Measurements from ENCODE around the gene PRELP. TPM values are rescaled to one million over a fixed set of nuclear protein-coding genes. Genes with fewer than 3 reads are reported as not detected.
"Not testable (repeated sequence)": the region's sequence is repeated elsewhere in the genome, so short reads cannot be mapped to it uniquely, and the experiment has no call there.

PRELP gene
- total and polyA plus RNA-seq, 7 experiments from 2014 or later: not detected

DNA sequence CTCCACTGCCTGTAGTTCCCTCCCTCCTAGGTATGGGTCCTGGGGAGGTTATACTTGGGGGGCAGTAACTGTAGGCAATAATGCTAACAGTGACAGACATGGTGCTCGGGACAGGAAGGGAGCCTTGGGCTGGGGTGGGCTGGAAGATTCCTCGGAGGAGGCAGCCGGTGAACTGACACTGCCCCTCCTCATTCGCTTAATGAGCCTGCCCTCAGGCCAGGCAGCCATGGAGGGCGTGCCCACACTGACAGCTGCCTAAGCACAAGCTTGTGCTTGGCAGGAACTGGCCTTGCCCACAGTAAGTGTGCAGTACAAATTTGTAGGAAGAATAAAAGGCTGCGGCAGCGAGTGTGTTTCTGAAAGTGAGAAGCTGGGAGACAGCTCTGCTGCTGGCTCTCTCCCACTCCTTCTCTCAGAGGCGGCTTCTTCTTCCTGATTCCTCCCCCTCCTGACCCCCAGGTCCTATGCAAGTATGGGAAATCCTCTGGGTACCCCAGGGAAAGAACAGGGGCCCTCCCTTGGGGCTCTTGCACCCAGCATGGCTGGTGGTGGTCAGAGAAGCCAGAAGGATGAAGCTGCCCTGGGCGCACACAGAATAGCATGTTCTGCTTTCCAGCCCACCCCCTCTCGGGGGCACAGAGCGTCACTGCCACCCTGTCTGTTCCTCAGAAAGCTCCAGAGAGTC is 42.0 kb downstream of the PRELP start:
- Histone ChIP-seq H3K4me1 (ENCODE audit: control insufficient read depth in 2 of 2, insufficient read depth in 2 of 2, low read length in 2 of 2) (peaks cover 0 to 22% of the 10 kb centered on the region in 2 donors), H3K36me3 (ENCODE audit: control insufficient read depth in 2 of 3, insufficient read depth in 3 of 3, low read length in 3 of 3) (no peaks in the 10 kb centered on the region), H3K4me3 (ENCODE audit: low read length) (no peak overlapping the region), H3K27me3 (ENCODE audit: control insufficient read depth in 2 of 2, insufficient read depth in 2 of 2, low read length in 2 of 2) (no peaks in the 10 kb centered on the region), H3K9me3 (ENCODE audit: control insufficient read depth in 2 of 3, low read length in 3 of 3) (no peaks in the 10 kb centered on the region), H3K27ac (ENCODE audit: low read depth, low read length) (no peak overlapping the region)
- POLR2A ChIA-PET: no interaction called here
- H3K27ac Mint-ChIP-seq: peak overlapping the region in 2 of 9 donors; percentile 12 to 59
- DNase-seq (no peak), ATAC-seq (no peak)
- H3K4me1 Mint-ChIP-seq: peaks cover 20 to 38% (median 28%) of the 10 kb centered on the region in 7 donors
- H3K36me3 Mint-ChIP-seq: no peaks in the 10 kb centered on the region
- H3K9me3 Mint-ChIP-seq: no peaks in the 10 kb centered on the region
- no peak overlapping the region for H3K4me3 Mint-ChIP-seq
- intact Hi-C loops (cut with micrococcal nuclease): no loop called here
- H3K27me3 Mint-ChIP-seq: no peaks in the 10 kb centered on the region
- CTCF ChIA-PET: no interaction called here

DNA sequence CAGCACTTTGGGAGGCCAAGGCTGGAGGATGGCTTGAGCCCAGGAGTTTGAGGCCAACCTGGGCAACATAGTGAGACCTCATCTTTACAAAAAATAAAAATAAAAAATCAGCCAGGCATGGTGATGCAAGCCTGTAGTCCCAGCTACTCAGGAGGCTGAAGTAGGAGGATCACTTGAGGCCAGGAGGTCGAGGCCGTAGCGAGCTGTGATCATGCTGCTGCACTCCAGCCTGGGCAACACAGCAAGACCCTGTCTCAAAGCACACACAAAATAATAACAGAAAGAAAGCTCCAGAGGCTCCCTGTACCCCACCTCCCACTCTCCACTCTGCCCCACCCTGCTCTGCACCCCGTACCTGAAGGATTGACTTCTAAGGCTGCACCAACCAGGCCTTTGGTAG is 42.5 kb downstream of the PRELP start:
- peaks cover 14 to 33% (median 23%) of the 10 kb centered on the region in 7 donors for H3K4me1 Mint-ChIP-seq
- H3K27me3 ChIP-seq (ENCODE audit: control insufficient read depth in 2 of 2, insufficient read depth in 2 of 2, low read length in 2 of 2); intact Hi-C loops (cut with micrococcal nuclease); H3K27ac Mint-ChIP-seq; ATAC-seq; CTCF ChIA-PET; H3K9me3 Mint-ChIP-seq; H3K36me3 Mint-ChIP-seq; H3K27ac ChIP-seq (ENCODE audit: low read depth, low read length); DNase-seq; POLR2A ChIA-PET; H3K9me3 ChIP-seq (ENCODE audit: control insufficient read depth in 2 of 3, low read length in 3 of 3); H3K36me3 ChIP-seq (ENCODE audit: control insufficient read depth in 2 of 3, insufficient read depth in 3 of 3, low read length in 3 of 3); H3K4me3 ChIP-seq (ENCODE audit: low read length); H3K27me3 Mint-ChIP-seq; H3K4me3 Mint-ChIP-seq: not testable (repeated sequence)
- peaks cover 0 to 17% of the 10 kb centered on the region in 2 donors for H3K4me1 ChIP-seq (ENCODE audit: control insufficient read depth in 2 of 2, insufficient read depth in 2 of 2, low read length in 2 of 2)

DNA sequence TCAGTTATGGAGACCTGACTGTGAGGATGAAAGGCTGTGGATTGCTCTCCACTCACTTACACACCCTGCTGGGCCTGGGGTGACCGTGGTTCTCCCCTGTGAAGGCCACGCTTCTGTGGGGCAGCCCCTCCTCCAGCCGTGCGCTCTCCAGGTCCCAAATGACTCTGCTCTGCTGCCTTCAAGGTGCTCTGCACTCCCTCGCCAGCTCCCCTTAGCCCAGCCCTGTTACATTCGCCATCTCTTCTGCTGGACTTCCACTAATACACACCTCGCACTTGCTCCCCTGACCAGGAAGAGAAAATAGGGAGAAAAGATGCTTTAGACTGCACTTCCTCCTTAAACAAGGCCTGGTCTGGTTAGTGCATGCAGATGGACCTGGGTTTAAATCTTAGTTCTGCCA is 42.9 kb downstream of the PRELP start:
- CTCF ChIA-PET: interaction anchor here (0.6 kb wide), 1 partner anchor 10 kb away, joined by 3 read pairs; no protein-coding TSS in a partner anchor
- no peak for ATAC-seq
- Histone ChIP-seq H3K27me3 (ENCODE audit: control insufficient read depth in 2 of 2, insufficient read depth in 2 of 2, low read length in 2 of 2) (no peaks in the 10 kb centered on the region), H3K4me3 (ENCODE audit: low read length) (no peak overlapping the region), H3K9me3 (ENCODE audit: control insufficient read depth in 2 of 3, low read length in 3 of 3) (no peaks in the 10 kb centered on the region), H3K4me1 (ENCODE audit: control insufficient read depth in 2 of 2, insufficient read depth in 2 of 2, low read length in 2 of 2) (peaks cover 0 to 13% of the 10 kb centered on the region in 2 donors), H3K36me3 (ENCODE audit: control insufficient read depth in 2 of 3, insufficient read depth in 3 of 3, low read length in 3 of 3) (no peaks in the 10 kb centered on the region), H3K27ac (ENCODE audit: low read depth, low read length) (no peak overlapping the region)
- no peak overlapping the region for H3K4me3 Mint-ChIP-seq
- no peaks in the 10 kb centered on the region for H3K9me3 Mint-ChIP-seq
- H3K4me1 Mint-ChIP-seq: peaks cover 12 to 29% (median 19%) of the 10 kb centered on the region in 7 donors
- intact Hi-C loops (cut with micrococcal nuclease): no loop called here
- H3K27me3 Mint-ChIP-seq: no peaks in the 10 kb centered on the region
- no peaks in the 10 kb centered on the region for H3K36me3 Mint-ChIP-seq
- H3K27ac Mint-ChIP-seq: peak overlapping the region in 1 of 9 donors; percentile 6
- POLR2A ChIA-PET: interaction anchor here (0.5 kb wide), 1 partner anchor 93 kb away, joined by 5 read pairs; no protein-coding TSS in a partner anchor
- DNase-seq: no peak

DNA sequence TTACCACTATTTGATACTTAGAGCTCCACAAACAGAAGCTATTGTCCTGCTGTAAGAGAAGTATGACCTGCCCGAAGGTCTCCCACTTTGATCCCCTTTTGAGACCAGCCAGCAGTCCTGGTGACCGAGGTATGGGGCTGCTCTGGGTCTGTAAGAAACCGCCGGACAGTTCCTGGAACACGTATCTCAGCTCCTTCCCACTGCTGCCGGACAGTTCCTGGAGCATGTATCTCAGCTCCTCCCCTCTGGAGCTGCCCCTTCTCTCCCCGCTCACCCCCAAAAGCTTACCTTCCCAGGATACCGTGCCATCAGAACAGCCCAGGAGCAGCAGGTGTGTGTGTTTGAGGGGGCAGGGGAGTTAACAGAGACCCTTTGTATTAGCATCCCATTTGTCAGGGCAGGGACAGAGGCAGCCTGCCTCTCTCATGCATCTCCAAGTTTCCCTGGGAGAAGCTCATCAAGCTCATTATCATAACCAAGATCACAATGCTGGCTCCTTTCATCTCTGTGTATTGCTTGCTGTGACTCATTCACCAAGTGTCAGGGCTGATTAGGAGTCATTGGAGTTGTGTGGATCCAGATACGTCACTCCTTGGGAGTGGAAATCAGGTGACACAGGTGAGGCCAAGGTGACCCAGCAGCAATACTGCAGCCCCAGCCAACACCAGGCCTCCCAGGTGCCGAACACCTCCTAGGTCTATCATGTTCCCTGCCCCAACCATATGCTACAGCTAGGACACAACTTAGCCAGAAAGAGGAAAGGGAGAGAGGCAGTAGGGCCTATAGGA is 43.6 kb downstream of the PRELP start:
- H3K27me3 ChIP-seq (ENCODE audit: control insufficient read depth in 2 of 2, insufficient read depth in 2 of 2, low read length in 2 of 2): no peaks in the 10 kb centered on the region
- POLR2A ChIA-PET: interaction anchor here (0.5 kb wide), 1 partner anchor 92 kb away, joined by 5 read pairs; no protein-coding TSS in a partner anchor
- peak overlapping the region in 1 of 9 donors; percentile 6 for H3K27ac Mint-ChIP-seq

DNA sequence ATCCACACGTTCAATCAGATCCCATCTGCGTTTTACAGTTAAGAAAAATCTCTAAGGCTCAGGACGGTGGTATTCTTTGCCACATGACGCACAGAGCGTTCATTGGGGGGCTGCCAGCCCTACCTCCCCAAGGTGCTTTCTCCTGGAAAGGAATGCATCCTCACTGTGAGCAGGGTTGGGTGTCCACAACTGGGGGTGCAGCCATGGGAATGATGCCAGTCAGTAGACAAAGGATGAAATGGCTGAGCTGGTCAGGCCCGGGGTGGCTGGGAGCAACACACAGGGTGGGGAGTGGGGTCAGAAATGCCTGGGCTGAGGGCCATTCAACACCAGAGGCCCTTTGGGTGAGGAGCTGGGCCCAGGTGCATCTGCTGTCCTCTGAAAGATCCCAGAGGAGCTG is 44.3 kb downstream of the PRELP start:
- Mint-ChIP-seq H3K4me3 (no peak overlapping the region), H3K36me3 (no peaks in the 10 kb centered on the region), H3K27ac (no peak overlapping the region), H3K9me3 (no peaks in the 10 kb centered on the region), H3K4me1 (peaks cover 0 to 16% (median 7%) of the 10 kb centered on the region in 7 donors), H3K27me3 (no peaks in the 10 kb centered on the region)
- ATAC-seq (no peak), DNase-seq (no peak)
- ChIA-PET CTCF (no interaction called here), POLR2A (no interaction called here)
- no peak overlapping the region for H3K27ac ChIP-seq (ENCODE audit: low read depth, low read length)
- H3K36me3 ChIP-seq (ENCODE audit: control insufficient read depth in 2 of 3, insufficient read depth in 3 of 3, low read length in 3 of 3): no peaks in the 10 kb centered on the region
- no peaks in the 10 kb centered on the region for H3K27me3 ChIP-seq (ENCODE audit: control insufficient read depth in 2 of 2, insufficient read depth in 2 of 2, low read length in 2 of 2)
- no peaks in the 10 kb centered on the region for H3K4me1 ChIP-seq (ENCODE audit: control insufficient read depth in 2 of 2, insufficient read depth in 2 of 2, low read length in 2 of 2)
- intact Hi-C loops (cut with micrococcal nuclease): no loop called here
- H3K4me3 ChIP-seq (ENCODE audit: low read length): no peak overlapping the region
- H3K9me3 ChIP-seq (ENCODE audit: control insufficient read depth in 2 of 3, low read length in 3 of 3): no peaks in the 10 kb centered on the region

More for the DNA sequence above, 43.6 kb downstream of the PRELP start:
- H3K4me1 ChIP-seq (ENCODE audit: control insufficient read depth in 2 of 2, insufficient read depth in 2 of 2, low read length in 2 of 2): peaks cover 0 to 6% of the 10 kb centered on the region in 2 donors
- Mint-ChIP-seq H3K4me3 (no peak overlapping the region), H3K9me3 (no peaks in the 10 kb centered on the region), H3K4me1 (peaks cover 5 to 22% (median 12%) of the 10 kb centered on the region in 7 donors), H3K36me3 (no peaks in the 10 kb centered on the region), H3K27me3 (no peaks in the 10 kb centered on the region)
- CTCF ChIA-PET: interaction anchor here (0.6 kb wide), 1 partner anchor 9 kb away, joined by 3 read pairs; no protein-coding TSS in a partner anchor
- intact Hi-C loops (cut with micrococcal nuclease): no loop called here
- H3K9me3 ChIP-seq (ENCODE audit: control insufficient read depth in 2 of 3, low read length in 3 of 3): no peaks in the 10 kb centered on the region
- H3K36me3 ChIP-seq (ENCODE audit: control insufficient read depth in 2 of 3, insufficient read depth in 3 of 3, low read length in 3 of 3): no peaks in the 10 kb centered on the region
- no peak for ATAC-seq
- H3K27ac ChIP-seq (ENCODE audit: low read depth, low read length): no peak overlapping the region
- no peak overlapping the region for H3K4me3 ChIP-seq (ENCODE audit: low read length)
- DNase-seq: no peak

DNA sequence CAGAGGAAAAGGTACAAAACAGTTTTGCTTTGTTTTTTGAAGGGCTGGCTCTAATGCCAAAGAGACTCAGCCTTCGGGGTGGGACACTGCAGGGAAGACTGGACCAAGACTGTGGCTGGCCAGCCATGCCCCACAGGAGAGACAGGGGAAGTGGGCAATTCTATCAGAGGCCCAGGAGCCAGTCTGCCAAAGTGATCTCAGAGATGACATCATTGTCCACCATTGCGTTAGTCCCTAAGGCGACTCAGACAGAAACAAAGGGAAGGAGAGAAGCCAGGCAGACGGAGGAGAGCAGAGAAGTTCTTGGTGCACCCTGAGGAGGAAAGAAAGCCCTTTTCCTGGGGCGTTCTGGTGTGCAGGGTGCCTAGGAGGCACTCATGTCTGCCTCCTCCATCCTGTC is 44.7 kb downstream of the PRELP start:
- no peaks in the 10 kb centered on the region for H3K36me3 ChIP-seq (ENCODE audit: control insufficient read depth in 2 of 3, insufficient read depth in 3 of 3, low read length in 3 of 3)
- Mint-ChIP-seq H3K4me1 (peaks cover 0 to 13% (median 3%) of the 10 kb centered on the region in 7 donors), H3K36me3 (no peaks in the 10 kb centered on the region), H3K27ac (peak overlapping the region in 1 of 9 donors; percentile 14), H3K4me3 (no peak overlapping the region), H3K27me3 (no peaks in the 10 kb centered on the region), H3K9me3 (no peaks in the 10 kb centered on the region)
- H3K9me3 ChIP-seq (ENCODE audit: control insufficient read depth in 2 of 3, low read length in 3 of 3): no peaks in the 10 kb centered on the region
- ATAC-seq: peak; percentile 56
- DNase-seq: no peak
- H3K4me1 ChIP-seq (ENCODE audit: control insufficient read depth in 2 of 2, insufficient read depth in 2 of 2, low read length in 2 of 2): no peaks in the 10 kb centered on the region
- no peaks in the 10 kb centered on the region for H3K27me3 ChIP-seq (ENCODE audit: control insufficient read depth in 2 of 2, insufficient read depth in 2 of 2, low read length in 2 of 2)
- POLR2A ChIA-PET: no interaction called here
- intact Hi-C loops (cut with micrococcal nuclease): no loop called here
- H3K27ac ChIP-seq (ENCODE audit: low read depth, low read length): no peak overlapping the region
- CTCF ChIA-PET: no interaction called here
- no peak overlapping the region for H3K4me3 ChIP-seq (ENCODE audit: low read length)

Measured in naive thymus-derived CD4-positive, alpha-beta T cell (primary cell).